Suprapubic skin (tissue), 4 donors: ENCODE data around the gene RGS12. TPM values are rescaled to one million over a fixed set of nuclear protein-coding genes. Genes with fewer than 3 reads are reported as not detected.
A peak's percentile ranks its signal among the peaks of the same experiment; 100 is the strongest.
"Not testable (repeated sequence)": the region's sequence is repeated elsewhere in the genome, so short reads cannot be mapped to it uniquely, and the experiment has no call there.

Experiments
- DNase-seq, 2 donors: peaks; one replicate each; pipeline ENCODE4 v3.0.0-alpha.2; 2019; ENCODE audit warnings: low spot score in 2 of 2
- H3K27ac ChIP-seq: fragments of 200-600 bp; sonication (generic); one replicate; pipeline ENCODE4 v1.5.1; 2019
- H3K27me3 ChIP-seq: fragments of 200-600 bp; sonication (generic); one replicate; pipeline ENCODE4 v1.5.1; 2019
- H3K36me3 ChIP-seq: fragments of 200-600 bp; sonication (generic); one replicate; pipeline ENCODE4 v1.5.1; 2019
- H3K4me1 ChIP-seq: fragments of 200-600 bp; sonication (generic); one replicate; pipeline ENCODE4 v1.5.1; 2019
- H3K4me3 ChIP-seq: fragments of 200-600 bp; sonication (generic); one replicate; pipeline ENCODE4 v1.5.1; 2019; ENCODE audit warnings: mild to moderate bottlenecking
- H3K9me3 ChIP-seq: fragments of 200-600 bp; sonication (generic); one replicate; pipeline ENCODE4 v1.5.1; 2019
- CTCF ChIP-seq, 2 donors: fragments of 200-600 bp in 1 of 2; fragments of 450-650 bp in 1 of 2; sonication (generic) in 1 of 2; IDR thresholded peaks; one replicate each; pipeline ENCODE4 v1.5.1; 2016 to 2019; ENCODE audit warnings: antibody characterized with exemption in 2 of 2, mild to moderate bottlenecking in 1 of 2, moderate library complexity in 1 of 2
- EP300 ChIP-seq: sonication (generic); formaldehyde crosslinking; IDR thresholded peaks from one replicate; pipeline ENCODE4 v1.6.1; 2017; ENCODE audit warnings: antibody characterized with exemption
- POLR2A ChIP-seq, 2 donors: fragments of 450-650 bp; IDR thresholded peaks; one replicate each; pipeline ENCODE4 v1.6.1; 2017; ENCODE audit warnings: antibody characterized with exemption in 2 of 2, mild to moderate bottlenecking in 2 of 2, moderate library complexity in 2 of 2
- POLR2AphosphoS5 ChIP-seq, 3 donors: sonication (generic); formaldehyde crosslinking; IDR thresholded peaks; one replicate each; pipeline ENCODE4 v1.6.1; 2017; ENCODE audit warnings: antibody characterized with exemption in 3 of 3
- WGBS: methylation state at CpG from one replicate; pipeline ENCODE4 v1.1.5; 2018; 5-methylcytosine and 5-hydroxymethylcytosine counted together
- total RNA-seq, 4 donors: library from RNA; depleted of rRNA; stranded (reverse); fragments of >200 nt; gene quantifications; one replicate each; pipeline ENCODE4 v1.1.0, GENCODE V29; 2016

The RGS12 gene
- total RNA-seq, 4 donors from 2014 or later = 65.8 to 246 (median 118) TPM

- no peak for TF ChIP-seq POLR2AphosphoS5 (IDR thresholded peaks at IDR 0.05)
- TF ChIP-seq EP300 = no peak
- no peak for TF ChIP-seq POLR2A (IDR thresholded peaks at IDR 0.05)
- TF ChIP-seq CTCF (IDR thresholded peaks at IDR 0.05) = no peak
- Histone ChIP-seq H3K9me3 (peaks cover 7% of the 10 kb centered on the region), H3K4me1 (peaks cover 22% of the 10 kb centered on the region), H3K36me3 (no peaks in the 10 kb centered on the region), H3K4me3 (no peak overlapping the region), H3K27ac (no peak overlapping the region), H3K27me3 (no peaks in the 10 kb centered on the region)
- peak in 1 of 2 donors; percentile 52 for DNase-seq
- WGBS = 50% methylated on average over 8 of the region's 9 CpGs
These were observed 6.5 kb downstream of the RGS12 start for GRCh38 chr4:3299122-3299975.

- Histone ChIP-seq H3K4me3 (no peak overlapping the region), H3K9me3 (peaks cover 7% of the 10 kb centered on the region), H3K4me1 (peaks cover 26% of the 10 kb centered on the region), H3K27me3 (no peaks in the 10 kb centered on the region), H3K27ac (no peak overlapping the region), H3K36me3 (no peaks in the 10 kb centered on the region)
- WGBS = 83% methylated on average over 17 of the region's 19 CpGs
- peak in 1 of 2 donors; percentile 60 for DNase-seq
- TF ChIP-seq POLR2AphosphoS5 (IDR thresholded peaks at IDR 0.05) (no peak), CTCF (IDR thresholded peaks at IDR 0.05) (no peak), EP300 (no peak), POLR2A (IDR thresholded peaks at IDR 0.05) (no peak)
These were observed 7.3 kb downstream of the RGS12 start for GRCh38 chr4:3299976-3300671.

- not testable (repeated sequence) for H3K27me3 ChIP-seq, H3K9me3 ChIP-seq, H3K36me3 ChIP-seq, H3K4me3 ChIP-seq, H3K27ac ChIP-seq
- peaks cover 33% of the 10 kb centered on the region for H3K4me1 ChIP-seq
- peak in 1 of 2 donors; percentile 65 for DNase-seq
- WGBS = 93% methylated on average over 14 of the region's 15 CpGs
These were observed 8.1 kb downstream of the RGS12 start for GRCh38 chr4:3300882-3301281.

- Histone ChIP-seq H3K4me1 (peaks cover 41% of the 10 kb centered on the region), H3K27me3 (no peaks in the 10 kb centered on the region), H3K4me3 (no peak overlapping the region), H3K9me3 (peaks cover 7% of the 10 kb centered on the region), H3K27ac (no peak overlapping the region), H3K36me3 (no peaks in the 10 kb centered on the region)
- no peak for DNase-seq
- TF ChIP-seq CTCF (IDR thresholded peaks at IDR 0.05) (no peak), POLR2A (IDR thresholded peaks at IDR 0.05) (no peak), EP300 (no peak), POLR2AphosphoS5 (IDR thresholded peaks at IDR 0.05) (no peak)
- 93% methylated on average over 15 of the region's 15 CpGs for WGBS
These were observed 8.8 kb downstream of the RGS12 start for GRCh38 chr4:3301450-3302172.

GRCh38 chr4:3302173-3302785, 9.5 kb downstream of the RGS12 start:
- WGBS = 71% methylated on average over 13 of the region's 17 CpGs
- no peak overlapping the region for H3K27ac ChIP-seq
- no peak overlapping the region for H3K4me3 ChIP-seq
- H3K9me3 ChIP-seq = peaks cover 7% of the 10 kb centered on the region
- no peak for TF ChIP-seq POLR2AphosphoS5 (IDR thresholded peaks at IDR 0.05)
- no peak for TF ChIP-seq EP300
- TF ChIP-seq CTCF (IDR thresholded peaks at IDR 0.05) = no peak
- TF ChIP-seq POLR2A (IDR thresholded peaks at IDR 0.05) = no peak
- H3K36me3 ChIP-seq = no peaks in the 10 kb centered on the region
- no peaks in the 10 kb centered on the region for H3K27me3 ChIP-seq
- H3K4me1 ChIP-seq = peaks cover 41% of the 10 kb centered on the region
- peak in 1 of 2 donors; percentile 79 for DNase-seq
